ENCODE data around the gene KRT34. TPM values are rescaled to one million over a fixed set of nuclear protein-coding genes. Genes with fewer than 3 reads are reported as not detected.

Gene KRT34
- total and polyA plus RNA-seq, 8 donors, result not detected

- no peaks in the 10 kb centered on the region for H3K4me1 ChIP-seq
- DNase-seq (no peak), ATAC-seq (no peak), FAIRE-seq (no peak)
- H3K36me3 ChIP-seq, result no peaks in the 10 kb centered on the region
- no peak overlapping the region for H3K4me3 ChIP-seq
- 81 to 85% methylated on average over 2 of the region's 2 CpGs for WGBS, 2 donors
- no peak overlapping the region for H3K27ac ChIP-seq
- TF ChIP-seq CTCF (IDR thresholded peaks at IDR 0.05), result no peak
- no peaks in the 10 kb centered on the region for H3K27me3 ChIP-seq
- H3K9me3 ChIP-seq, result no peaks in the 10 kb centered on the region
- intact Hi-C loops (cut with DNase I), result no loop called here
Measured at GRCh38 chr17:41369023-41369422, 13.1 kb downstream of the KRT34 start.

GRCh38 chr17:41367426-41368075, 14.6 kb downstream of the KRT34 start:
- Histone ChIP-seq H3K9me3 (no peaks in the 10 kb centered on the region), H3K27me3 (no peaks in the 10 kb centered on the region), H3K36me3 (no peaks in the 10 kb centered on the region), H3K4me1 (no peaks in the 10 kb centered on the region), H3K4me3 (no peak overlapping the region), H3K27ac (no peak overlapping the region)
- FAIRE-seq, result no peak
- intact Hi-C loops (cut with DNase I), result no loop called here
- no peak for TF ChIP-seq CTCF (IDR thresholded peaks at IDR 0.05)
- ATAC-seq, result no peak
- no peak for DNase-seq
- 71 to 82% methylated on average over 10 of the region's 10 CpGs for WGBS, 2 donors

- Histone ChIP-seq H3K27ac (no peak overlapping the region), H3K36me3 (no peaks in the 10 kb centered on the region), H3K4me1 (no peaks in the 10 kb centered on the region), H3K27me3 (no peaks in the 10 kb centered on the region), H3K4me3 (no peak overlapping the region), H3K9me3 (no peaks in the 10 kb centered on the region)
- TF ChIP-seq CTCF (IDR thresholded peaks at IDR 0.05), result no peak
- DNase-seq (no peak), ATAC-seq (no peak), FAIRE-seq (no peak)
- intact Hi-C loops (cut with DNase I), result no loop called here
Measured at GRCh38 chr17:41366070-41366469, 16.0 kb downstream of the KRT34 start.

- intact Hi-C loops (cut with DNase I), result no loop called here
- 75 to 83% methylated on average over 2 of the region's 2 CpGs for WGBS, 2 donors
- DNase-seq, result no peak
- Histone ChIP-seq H3K9me3 (no peaks in the 10 kb centered on the region), H3K27ac (no peak overlapping the region), H3K4me1 (no peaks in the 10 kb centered on the region), H3K36me3 (no peaks in the 10 kb centered on the region), H3K4me3 (no peak overlapping the region), H3K27me3 (no peaks in the 10 kb centered on the region)
- no peak for TF ChIP-seq CTCF (IDR thresholded peaks at IDR 0.05)
- no peak for FAIRE-seq
- no peak for ATAC-seq
Measured at GRCh38 chr17:41363881-41364280, 18.2 kb downstream of the KRT34 start.

GRCh38 chr17:41360296-41360995, 21.7 kb downstream of the KRT34 start:
- Histone ChIP-seq H3K27ac (no peak overlapping the region), H3K36me3 (no peaks in the 10 kb centered on the region), H3K27me3 (no peaks in the 10 kb centered on the region), H3K9me3 (no peaks in the 10 kb centered on the region), H3K4me1 (no peaks in the 10 kb centered on the region), H3K4me3 (no peak overlapping the region)
- WGBS, 2 donors, result 70 to 77% methylated on average over 5 of the region's 5 CpGs
- no peak for DNase-seq
- FAIRE-seq, result no peak
- intact Hi-C loops (cut with DNase I), result no loop called here
- ATAC-seq, result no peak
- no peak for TF ChIP-seq CTCF (IDR thresholded peaks at IDR 0.05)
